ENCODE data around the gene TMEM63B. TPM values are rescaled to one million over a fixed set of nuclear protein-coding genes. Genes with fewer than 3 reads are reported as not detected.
A peak's percentile ranks its signal among the peaks of the same experiment; 100 is the strongest.

Gene TMEM63B
- total RNA-seq, 2 experiments from 2014 or later, result 10.9 to 15.2 TPM

DNA sequence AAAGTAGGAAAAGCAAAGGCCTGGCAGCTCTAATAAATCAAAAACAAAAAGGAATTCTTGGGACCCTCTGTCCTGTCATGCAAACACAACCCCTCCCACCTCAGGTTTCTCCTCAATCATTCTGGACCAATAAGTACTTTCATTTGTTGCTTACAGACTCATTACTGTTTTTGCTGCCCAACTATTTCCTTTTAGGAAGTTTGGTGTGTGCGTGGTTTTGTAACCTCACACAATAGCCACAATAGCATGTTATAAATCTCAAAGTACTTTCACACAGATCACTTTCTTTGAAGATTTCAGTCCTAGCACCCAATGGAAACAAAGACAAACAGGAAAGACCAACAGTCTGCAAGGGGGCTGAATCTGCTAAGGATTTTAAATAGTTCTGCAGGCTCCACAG is 4.6 kb upstream of the TMEM63B start:
- Mint-ChIP-seq H3K36me3 (ENCODE audit: low read depth) (peaks cover 16% of the 10 kb centered on the region), H3K27ac (peak overlapping the region; percentile 64), H3K27me3 (no peaks in the 10 kb centered on the region), H3K4me3 (peak overlapping the region; percentile 1), H3K9me3 (ENCODE audit: low read depth) (no peaks in the 10 kb centered on the region), H3K4me1 (peaks cover 69% of the 10 kb centered on the region)
- intact Hi-C loops (cut with DNase I, micrococcal nuclease), result no loop called here
- DNase-seq (peak; percentile 22), ATAC-seq (no peak)
- CTCF ChIA-PET, result interaction anchor here (0.6 to 1.4 kb wide), 2 partner anchors 30 to 476 kb away, joined by 3 read pairs; no protein-coding TSS in a partner anchor
- POLR2A ChIA-PET, result no interaction called here

DNA sequence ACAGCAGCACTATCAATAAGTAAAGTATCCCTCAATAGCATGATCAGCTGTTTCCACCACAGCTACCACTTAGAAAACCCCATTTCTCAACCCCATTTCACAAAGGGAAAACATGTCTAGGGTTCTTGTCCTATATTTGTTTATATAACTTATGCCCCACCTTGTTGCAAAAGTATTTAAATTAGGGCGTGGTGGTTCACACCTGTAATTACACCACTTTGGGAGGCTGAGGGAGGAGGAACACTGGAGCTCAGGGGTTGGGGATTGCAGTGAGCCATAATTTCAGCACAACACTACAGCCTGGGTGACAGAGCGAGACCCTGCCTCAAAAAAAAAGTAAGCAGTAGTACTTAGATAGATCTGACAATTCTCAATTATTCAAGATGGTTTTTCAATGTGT is 3.8 kb upstream of the TMEM63B start:
- intact Hi-C loops (cut with DNase I, micrococcal nuclease), result no loop called here
- H3K4me3 Mint-ChIP-seq, result no peak overlapping the region

DNA sequence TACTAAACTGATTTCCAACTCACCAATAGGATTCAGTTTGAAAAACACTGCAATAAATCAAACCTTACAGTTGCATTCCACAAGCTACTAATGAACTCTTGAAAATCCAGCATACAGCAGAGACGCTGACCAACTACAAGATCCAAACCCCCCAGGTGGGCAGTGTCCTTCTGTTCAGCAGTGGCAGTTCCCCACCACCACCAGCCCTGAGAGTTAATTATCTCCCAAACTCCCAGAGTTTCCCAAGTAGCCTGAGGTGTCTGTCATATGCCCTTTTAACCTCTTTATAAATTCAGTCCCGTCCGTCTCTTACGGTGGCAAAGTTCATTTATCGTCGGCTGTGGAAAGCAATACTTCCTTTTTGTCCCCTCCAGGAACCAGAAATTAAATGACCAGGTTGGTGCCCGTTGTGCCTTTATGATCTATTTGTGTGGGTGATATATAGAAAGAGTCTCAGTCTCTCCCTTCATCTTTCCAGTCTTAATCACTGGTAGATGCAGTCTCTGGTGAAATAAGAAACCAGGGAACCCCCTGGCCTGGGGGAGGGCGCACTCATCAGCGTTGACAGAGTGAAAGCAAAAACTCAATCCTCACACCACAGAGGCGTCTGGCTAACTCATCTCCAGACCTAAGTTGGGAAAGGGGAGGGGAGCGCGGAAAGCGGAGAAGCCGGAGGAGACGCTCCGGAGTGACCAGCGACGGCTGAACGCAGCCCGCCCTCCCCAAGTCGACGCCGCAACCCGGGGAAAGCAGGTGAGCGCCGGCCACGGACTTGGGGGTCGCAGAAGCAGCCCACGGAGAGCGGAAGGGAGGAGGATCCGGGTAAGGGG is 819 bp upstream of the TMEM63B start:
- ATAC-seq (peak; percentile 87), DNase-seq (peak; percentile 93)
- Mint-ChIP-seq H3K4me3 (peak overlapping the region; percentile 82), H3K4me1 (peaks cover 46% of the 10 kb centered on the region), H3K27ac (peak overlapping the region; percentile 96), H3K36me3 (ENCODE audit: low read depth) (peaks cover 13% of the 10 kb centered on the region), H3K9me3 (ENCODE audit: low read depth) (no peaks in the 10 kb centered on the region), H3K27me3 (no peaks in the 10 kb centered on the region)
- ChIA-PET POLR2A (no interaction called here), CTCF (no interaction called here)
- intact Hi-C loops (cut with DNase I, micrococcal nuclease), result loop anchor here (1.0 to 5.0 kb wide), 15 partner anchors 46 to 954 kb away; partner anchors contain the start of genes NFKBIE (in 2 of the 2), AARS2 (in 1 of the 2), CDC5L (in 1 of the 2) and GTPBP2 (in 1 of the 2)

More for the DNA sequence above, 3.8 kb upstream of the TMEM63B start:
- H3K4me1 Mint-ChIP-seq, result peaks cover 65% of the 10 kb centered on the region
- no peaks in the 10 kb centered on the region for H3K27me3 Mint-ChIP-seq
- ChIA-PET POLR2A (interaction anchor here (1.2 kb wide), 1 partner anchor 123 kb away, joined by 3 read pairs; the partner anchor contains the start of gene HSP90AB1), CTCF (interaction anchor here (0.5 to 1.4 kb wide), 5 partner anchors 30 to 475 kb away, joined by 3 read pairs; no protein-coding TSS in a partner anchor)
- peaks cover 13% of the 10 kb centered on the region for H3K36me3 Mint-ChIP-seq (ENCODE audit: low read depth)
- DNase-seq (no peak), ATAC-seq (no peak)
- H3K27ac Mint-ChIP-seq, result peak overlapping the region; percentile 21
- no peaks in the 10 kb centered on the region for H3K9me3 Mint-ChIP-seq (ENCODE audit: low read depth)

DNA sequence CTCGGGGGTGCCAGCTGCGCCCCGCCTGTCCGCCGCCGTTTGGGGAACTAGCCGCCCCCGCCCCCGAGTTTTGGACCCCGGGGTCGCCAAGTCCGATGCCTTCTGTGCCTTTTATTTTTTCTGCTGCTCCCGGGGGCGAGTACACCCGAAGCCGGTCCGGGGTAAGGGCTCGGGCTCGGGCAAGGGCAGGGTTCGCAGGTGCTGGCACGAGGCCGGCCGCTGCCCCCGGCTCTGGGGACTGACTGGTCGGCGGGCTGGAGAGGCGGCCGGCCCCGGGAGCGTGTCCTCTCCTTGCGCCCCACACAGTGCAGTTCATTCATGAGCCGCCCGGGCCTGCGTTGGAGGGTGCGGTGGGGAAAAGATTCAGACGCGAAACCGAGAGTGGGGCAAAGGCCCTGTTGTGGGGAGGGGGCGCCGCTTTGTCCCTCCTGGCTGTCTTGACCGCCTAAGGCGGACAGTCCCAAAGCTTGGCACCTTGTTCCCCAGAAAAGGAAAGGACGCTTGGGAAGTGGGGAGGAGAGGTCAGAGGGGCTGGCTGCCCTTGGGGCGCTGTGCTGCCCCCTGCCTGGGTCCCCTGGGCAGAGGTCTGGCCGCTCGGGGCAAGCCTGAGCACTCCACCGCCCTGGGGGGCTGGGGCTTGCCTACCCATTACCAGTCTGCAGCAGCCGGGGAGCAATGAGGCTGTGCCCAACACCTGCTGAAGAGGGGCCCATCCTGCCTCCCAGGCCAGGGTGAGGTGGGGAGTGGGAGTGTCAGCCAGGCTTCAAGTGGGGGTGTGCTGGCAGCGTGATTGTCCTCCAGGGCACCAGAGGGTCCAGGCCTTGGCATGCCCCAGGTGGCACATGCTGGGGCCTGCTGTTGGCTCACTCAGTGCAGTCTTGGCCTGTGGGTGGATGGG is 915 bp downstream of the TMEM63B start:
- ChIA-PET CTCF (no interaction called here), POLR2A (no interaction called here)
- Mint-ChIP-seq H3K9me3 (ENCODE audit: low read depth) (no peaks in the 10 kb centered on the region), H3K27ac (no peak overlapping the region), H3K4me3 (peak overlapping the region; percentile 82), H3K27me3 (no peaks in the 10 kb centered on the region), H3K4me1 (peaks cover 38% of the 10 kb centered on the region), H3K36me3 (ENCODE audit: low read depth) (peaks cover 13% of the 10 kb centered on the region)
- intact Hi-C loops (cut with DNase I, micrococcal nuclease), result loop anchor here (5.0 kb wide), 2 partner anchors 44 to 956 kb away; partner anchors contain the start of gene SRF (in 1 of the 2)
- ATAC-seq, result no peak
- DNase-seq, result peak; percentile 41

DNA sequence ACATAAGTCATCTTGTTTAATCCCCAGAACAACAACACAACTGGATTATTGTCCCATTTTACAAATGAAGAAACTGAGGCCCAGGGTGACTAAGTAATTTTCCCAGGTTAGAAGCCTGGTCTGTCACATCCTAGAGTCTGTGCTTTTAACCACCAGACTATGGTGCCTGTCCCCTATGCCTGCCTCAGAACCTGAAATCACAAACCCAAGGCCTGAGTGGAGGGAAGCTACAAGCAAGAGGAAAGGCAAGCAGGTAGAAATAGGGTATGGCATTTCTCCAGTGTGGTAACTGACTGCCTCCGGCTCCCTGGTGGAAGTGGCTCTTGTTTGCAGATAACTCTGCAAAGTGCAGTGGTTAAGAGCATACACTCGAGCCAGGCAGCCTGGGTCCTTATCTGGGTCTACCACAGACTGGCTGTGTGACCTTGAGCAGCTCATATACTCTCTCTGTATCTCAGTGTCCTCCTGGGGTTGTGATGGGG is 2.5 kb downstream of the TMEM63B start:
- Mint-ChIP-seq H3K9me3 (ENCODE audit: low read depth) (no peaks in the 10 kb centered on the region), H3K4me1 (peaks cover 24% of the 10 kb centered on the region), H3K36me3 (ENCODE audit: low read depth) (peaks cover 10% of the 10 kb centered on the region), H3K4me3 (no peak overlapping the region), H3K27ac (no peak overlapping the region), H3K27me3 (no peaks in the 10 kb centered on the region)
- ChIA-PET POLR2A (interaction anchor here (0.6 to 1.0 kb wide), 4 partner anchors 11 to 746 kb away, joined by 3 to 8 read pairs (median 3); no protein-coding TSS in a partner anchor), CTCF (interaction anchor here (0.5 to 1.5 kb wide), 5 partner anchors 9 to 361 kb away, joined by 3 to 5 read pairs (median 3); no protein-coding TSS in a partner anchor)
- ATAC-seq (no peak), DNase-seq (no peak)
- intact Hi-C loops (cut with DNase I, micrococcal nuclease), result loop anchor here (5.0 kb wide), 2 partner anchors 42 to 958 kb away; partner anchors contain the start of gene SRF (in 1 of the 2)

DNA sequence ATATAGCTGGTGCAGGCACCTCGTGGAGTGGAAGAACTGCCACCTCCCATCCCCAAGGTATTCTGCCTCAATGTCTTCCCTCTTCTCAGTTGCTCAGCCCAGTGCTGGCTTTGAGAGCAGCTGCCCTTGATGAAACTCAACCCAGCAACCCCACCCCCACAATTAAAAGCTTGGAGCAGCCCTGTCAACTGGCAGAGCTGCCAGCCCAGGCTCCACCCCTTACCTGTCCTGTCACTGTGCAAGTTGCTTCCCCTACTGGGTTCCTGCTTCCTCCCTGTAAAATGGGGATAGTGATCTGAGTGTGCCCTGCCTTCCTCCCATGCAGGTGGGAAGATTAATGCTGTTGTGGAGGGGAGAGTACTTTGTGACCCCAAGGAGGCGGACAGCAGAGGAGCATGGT is 4.5 kb downstream of the TMEM63B start:
- no peak overlapping the region for H3K4me3 Mint-ChIP-seq
- DNase-seq, result no peak
- intact Hi-C loops (cut with DNase I, micrococcal nuclease), result no loop called here
- ChIA-PET POLR2A (interaction anchor here (0.6 to 1.5 kb wide), 3 partner anchors 40 to 849 kb away, joined by 4 to 11 read pairs (median 5); no protein-coding TSS in a partner anchor), CTCF (interaction anchor here (0.6 to 1.5 kb wide), 6 partner anchors 19 to 93 kb away, joined by 3 to 5 read pairs (median 4); no protein-coding TSS in a partner anchor)
- no peak overlapping the region for H3K27ac Mint-ChIP-seq
- H3K4me1 Mint-ChIP-seq, result peaks cover 8% of the 10 kb centered on the region
- no peaks in the 10 kb centered on the region for H3K27me3 Mint-ChIP-seq
- ATAC-seq, result no peak
- H3K36me3 Mint-ChIP-seq (ENCODE audit: low read depth), result peaks cover 2% of the 10 kb centered on the region
- no peaks in the 10 kb centered on the region for H3K9me3 Mint-ChIP-seq (ENCODE audit: low read depth)

DNA sequence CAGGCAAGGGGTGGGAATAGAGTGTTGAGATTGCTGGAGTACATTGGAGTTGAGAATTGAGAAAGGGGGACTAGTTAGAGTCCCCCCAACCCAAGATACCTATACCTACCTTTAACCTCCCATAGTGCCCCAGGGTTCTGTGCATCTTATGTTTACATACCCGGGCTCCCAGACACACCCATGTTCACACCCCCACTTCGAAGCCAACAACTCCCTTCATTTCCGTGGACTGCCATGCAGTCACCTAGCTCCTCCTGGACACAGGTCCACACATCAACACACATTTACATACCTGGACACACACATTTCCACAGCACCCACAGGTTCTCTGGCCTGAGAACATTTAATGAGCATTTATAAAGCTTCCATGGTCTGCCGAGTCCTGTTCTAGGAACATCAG is 5.1 kb downstream of the TMEM63B start:
- no peak for DNase-seq
- ChIA-PET CTCF (interaction anchor here (0.8 to 1.5 kb wide), 4 partner anchors 18 to 40 kb away, joined by 3 to 5 read pairs (median 4); no protein-coding TSS in a partner anchor), POLR2A (no interaction called here)
- Mint-ChIP-seq H3K27me3 (no peaks in the 10 kb centered on the region), H3K36me3 (ENCODE audit: low read depth) (peaks cover 5% of the 10 kb centered on the region), H3K4me3 (no peak overlapping the region), H3K27ac (no peak overlapping the region), H3K9me3 (ENCODE audit: low read depth) (no peaks in the 10 kb centered on the region), H3K4me1 (peaks cover 8% of the 10 kb centered on the region)
- ATAC-seq, result no peak
- intact Hi-C loops (cut with DNase I, micrococcal nuclease), result no loop called here

DNA sequence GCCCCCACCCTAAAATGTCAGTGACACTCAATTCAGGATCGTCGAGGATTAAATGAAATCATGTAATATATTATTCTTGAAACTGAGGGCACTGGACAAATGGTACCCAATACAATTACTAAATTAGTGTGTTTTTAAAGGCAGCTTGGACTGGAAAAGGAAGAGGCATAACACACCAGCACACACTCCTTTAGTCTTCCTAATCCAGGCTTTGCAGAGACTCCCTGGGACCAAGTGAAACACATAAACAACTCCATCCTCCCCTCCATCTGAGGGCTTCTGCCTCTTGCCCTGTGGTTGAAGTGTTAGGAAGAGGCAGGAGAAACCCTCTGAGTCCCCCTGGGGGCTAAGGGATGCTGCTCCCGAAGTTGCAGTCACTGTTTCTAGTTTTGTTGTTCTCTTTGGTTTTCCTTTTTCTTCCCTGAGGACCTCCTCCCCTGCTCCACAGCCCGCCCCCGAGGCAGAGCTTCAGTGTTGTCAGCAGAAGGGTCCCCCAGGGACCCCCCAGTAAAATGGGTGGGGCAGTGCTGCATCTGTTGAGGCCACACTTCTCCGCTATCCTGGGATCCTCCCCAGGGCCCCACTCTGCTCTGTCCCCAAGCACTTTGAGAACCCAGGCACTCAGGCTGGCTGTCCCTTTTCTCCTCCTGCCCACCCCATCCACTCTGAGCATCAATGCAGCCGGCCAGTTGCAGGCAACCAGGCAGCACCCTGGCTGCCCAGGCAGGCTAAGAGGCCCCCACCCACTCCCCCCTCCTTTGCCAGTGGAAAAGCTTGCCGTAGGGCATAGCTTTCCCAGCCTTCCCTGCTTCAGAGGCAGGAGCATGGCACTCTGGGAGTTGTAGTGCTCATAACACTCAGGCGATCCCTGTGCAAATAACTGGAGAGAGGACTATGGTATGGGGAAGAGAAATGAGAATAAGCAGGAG is 5.9 kb downstream of the TMEM63B start:
- H3K4me1 Mint-ChIP-seq, result peaks cover 8% of the 10 kb centered on the region
- ChIA-PET CTCF (interaction anchor here (1.0 to 1.5 kb wide), 3 partner anchors 17 to 38 kb away, joined by 3 to 5 read pairs (median 3); no protein-coding TSS in a partner anchor), POLR2A (no interaction called here)
- DNase-seq (peak; percentile 18), ATAC-seq (peak; percentile 57)
- H3K27me3 Mint-ChIP-seq, result no peaks in the 10 kb centered on the region
- peaks cover 5% of the 10 kb centered on the region for H3K36me3 Mint-ChIP-seq (ENCODE audit: low read depth)
- H3K27ac Mint-ChIP-seq, result no peak overlapping the region
- no peaks in the 10 kb centered on the region for H3K9me3 Mint-ChIP-seq (ENCODE audit: low read depth)
- no peak overlapping the region for H3K4me3 Mint-ChIP-seq
- intact Hi-C loops (cut with DNase I, micrococcal nuclease), result no loop called here

DNA sequence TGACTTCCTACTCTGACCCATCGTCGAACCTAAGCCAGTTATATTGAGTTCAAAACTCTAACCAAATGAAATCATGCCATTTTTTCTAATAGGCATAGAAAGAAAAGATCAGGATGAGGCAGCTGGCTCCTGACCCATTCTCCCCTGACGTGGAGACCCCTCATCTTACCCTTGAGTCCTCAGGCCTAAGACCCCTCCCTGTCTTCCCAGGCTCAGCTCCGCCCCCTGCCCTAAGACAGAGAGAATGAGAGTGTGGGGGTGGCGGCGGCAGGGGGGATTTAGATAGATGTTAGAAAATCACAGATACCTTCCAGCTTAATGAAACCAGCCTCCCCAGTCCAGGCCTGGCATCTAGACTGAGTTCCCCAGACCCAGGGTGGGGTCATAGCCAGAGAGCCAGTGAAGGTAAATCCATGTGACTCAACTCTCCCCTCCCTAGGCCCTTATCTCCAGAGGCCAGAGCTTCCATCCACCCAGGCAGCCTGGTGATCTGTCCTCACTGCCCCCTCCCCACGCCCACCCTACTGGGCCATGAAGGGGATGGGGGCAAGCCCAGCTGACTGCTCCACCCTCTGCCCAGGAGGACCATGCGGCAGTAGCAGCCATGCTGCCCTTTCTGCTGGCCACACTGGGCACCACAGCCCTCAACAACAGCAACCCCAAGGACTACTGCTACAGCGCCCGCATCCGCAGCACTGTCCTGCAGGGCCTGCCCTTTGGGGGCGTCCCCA is 6.8 kb downstream of the TMEM63B start:
- H3K36me3 Mint-ChIP-seq (ENCODE audit: low read depth), result peaks cover 7% of the 10 kb centered on the region
- DNase-seq, result no peak
- H3K9me3 Mint-ChIP-seq (ENCODE audit: low read depth), result no peaks in the 10 kb centered on the region
- H3K27ac Mint-ChIP-seq, result no peak overlapping the region
- no peak for ATAC-seq
- CTCF ChIA-PET, result interaction anchor here (1.0 to 1.3 kb wide), 2 partner anchors 36 to 38 kb away, joined by 3 to 4 read pairs; no protein-coding TSS in a partner anchor
- POLR2A ChIA-PET, result no interaction called here
- H3K27me3 Mint-ChIP-seq, result no peaks in the 10 kb centered on the region
- H3K4me1 Mint-ChIP-seq, result peaks cover 8% of the 10 kb centered on the region
- intact Hi-C loops (cut with DNase I, micrococcal nuclease), result no loop called here
- no peak overlapping the region for H3K4me3 Mint-ChIP-seq
